ENCODE data around the gene TRAPPC3L. TPM values are rescaled to one million over a fixed set of nuclear protein-coding genes. Genes with fewer than 3 reads are reported as not detected.

TRAPPC3L gene
- total RNA-seq, 3 donors from 2014 or later: 0.80 TPM; not detected in 2

- intact Hi-C loops (cut with DNase I; ENCODE audit: low total_unique reads): no loop called here
- Histone ChIP-seq H3K27ac (no peak overlapping the region), H3K27me3 (no peaks in the 10 kb centered on the region), H3K9me3 (no peaks in the 10 kb centered on the region), H3K4me3 (no peak overlapping the region), H3K4me1 (no peaks in the 10 kb centered on the region), H3K36me3 (no peaks in the 10 kb centered on the region)
- no peak for TF ChIP-seq POLR2AphosphoS5 (IDR thresholded peaks at IDR 0.05)
- TF ChIP-seq POLR2A (IDR thresholded peaks at IDR 0.05): no peak
- no peak for TF ChIP-seq CTCF (IDR thresholded peaks at IDR 0.05)
- DNase-seq (ENCODE audit: low spot score in 2 of 2): no peak
Observed at GRCh38 chr6:116579143-116579542, 33.7 kb upstream of the TRAPPC3L start.

- Histone ChIP-seq H3K36me3 (no peaks in the 10 kb centered on the region), H3K4me1 (no peaks in the 10 kb centered on the region), H3K9me3 (no peaks in the 10 kb centered on the region), H3K27ac (no peak overlapping the region), H3K4me3 (no peak overlapping the region), H3K27me3 (no peaks in the 10 kb centered on the region)
- TF ChIP-seq POLR2AphosphoS5 (IDR thresholded peaks at IDR 0.05): no peak
- TF ChIP-seq CTCF (IDR thresholded peaks at IDR 0.05): no peak
- no peak for TF ChIP-seq POLR2A (IDR thresholded peaks at IDR 0.05)
- intact Hi-C loops (cut with DNase I; ENCODE audit: low total_unique reads): no loop called here
- no peak for DNase-seq (ENCODE audit: low spot score in 2 of 2)
Observed at GRCh38 chr6:116578335-116578734, 32.9 kb upstream of the TRAPPC3L start.

- Histone ChIP-seq H3K27ac (no peak overlapping the region), H3K9me3 (no peaks in the 10 kb centered on the region), H3K27me3 (no peaks in the 10 kb centered on the region), H3K4me1 (peaks cover 0 to 7% of the 10 kb centered on the region in 2 donors), H3K36me3 (no peaks in the 10 kb centered on the region), H3K4me3 (no peak overlapping the region)
- no peak for TF ChIP-seq POLR2A (IDR thresholded peaks at IDR 0.05)
- TF ChIP-seq POLR2AphosphoS5 (IDR thresholded peaks at IDR 0.05): no peak
- no peak for TF ChIP-seq CTCF (IDR thresholded peaks at IDR 0.05)
- intact Hi-C loops (cut with DNase I; ENCODE audit: low total_unique reads): no loop called here
- no peak for DNase-seq (ENCODE audit: low spot score in 2 of 2)
Observed at GRCh38 chr6:116577486-116577885, 32.0 kb upstream of the TRAPPC3L start.

GRCh38 chr6:116575227-116575626 is 29.7 kb upstream of the TRAPPC3L start:
- Histone ChIP-seq H3K27ac (no peak overlapping the region), H3K4me3 (no peak overlapping the region), H3K9me3 (no peaks in the 10 kb centered on the region), H3K4me1 (peaks cover 0 to 9% of the 10 kb centered on the region in 2 donors), H3K36me3 (no peaks in the 10 kb centered on the region), H3K27me3 (no peaks in the 10 kb centered on the region)
- intact Hi-C loops (cut with DNase I; ENCODE audit: low total_unique reads): no loop called here
- TF ChIP-seq CTCF (IDR thresholded peaks at IDR 0.05) (no peak), POLR2AphosphoS5 (IDR thresholded peaks at IDR 0.05) (no peak), POLR2A (IDR thresholded peaks at IDR 0.05) (no peak)
- no peak for DNase-seq (ENCODE audit: low spot score in 2 of 2)

- TF ChIP-seq POLR2AphosphoS5 (IDR thresholded peaks at IDR 0.05) (no peak), CTCF (IDR thresholded peaks at IDR 0.05) (no peak), POLR2A (IDR thresholded peaks at IDR 0.05) (no peak)
- intact Hi-C loops (cut with DNase I; ENCODE audit: low total_unique reads): no loop called here
- Histone ChIP-seq H3K27me3 (no peaks in the 10 kb centered on the region), H3K27ac (peak overlapping the region; percentile 93 to 96), H3K4me1 (peaks cover 0 to 13% of the 10 kb centered on the region in 2 donors), H3K4me3 (peak overlapping the region; percentile 86 to 91 (median 87)), H3K36me3 (no peaks in the 10 kb centered on the region), H3K9me3 (no peaks in the 10 kb centered on the region)
- DNase-seq (ENCODE audit: low spot score in 2 of 2): no peak
Observed at GRCh38 chr6:116572162-116572561, 26.7 kb upstream of the TRAPPC3L start.

All from breast epithelium (tissue), 4 donors.